ENCODE measurements around the gene ST3GAL4.
A peak's percentile ranks its signal among the peaks of the same experiment; 100 is the strongest.

ST3GAL4 gene

GRCh38 chr11:126430581-126431335 lies 75.3 kb downstream of the ST3GAL4 start:
- DNase-seq, result no peak

- peak; percentile 7 for DNase-seq
These were observed 76.0 kb downstream of the ST3GAL4 start for GRCh38 chr11:126431401-126432064.

GRCh38 chr11:126432065-126432461 lies 76.6 kb downstream of the ST3GAL4 start:
- no peak for DNase-seq

- no peak for DNase-seq
These were observed 77.0 kb downstream of the ST3GAL4 start for GRCh38 chr11:126432525-126432924.

- DNase-seq, result no peak
These were observed 77.9 kb downstream of the ST3GAL4 start for GRCh38 chr11:126433244-126433846.

- no peak for DNase-seq
These were observed 78.8 kb downstream of the ST3GAL4 start for GRCh38 chr11:126433989-126434949.

- DNase-seq, result no peak
These were observed 79.5 kb downstream of the ST3GAL4 start for GRCh38 chr11:126434950-126435335.

GRCh38 chr11:126436209-126436755 lies 80.8 kb downstream of the ST3GAL4 start:
- no peak for DNase-seq

- no peak for DNase-seq
These were observed 82.2 kb downstream of the ST3GAL4 start for GRCh38 chr11:126437731-126438130.

- no peak for DNase-seq
These were observed 82.8 kb downstream of the ST3GAL4 start for GRCh38 chr11:126438272-126438671.

GRCh38 chr11:126438691-126439090 lies 83.2 kb downstream of the ST3GAL4 start:
- DNase-seq, result no peak

GRCh38 chr11:126440276-126440675 lies 84.8 kb downstream of the ST3GAL4 start:
- no peak for DNase-seq

GRCh38 chr11:126440792-126441514 lies 85.5 kb downstream of the ST3GAL4 start:
- DNase-seq, result peak; percentile 52

- DNase-seq, result no peak
These were observed 87.6 kb downstream of the ST3GAL4 start for GRCh38 chr11:126443120-126443519.

- DNase-seq, result no peak
These were observed 88.6 kb downstream of the ST3GAL4 start for GRCh38 chr11:126444072-126444471.

- DNase-seq, result no peak
These were observed 91.1 kb downstream of the ST3GAL4 start for GRCh38 chr11:126446581-126446980.

- DNase-seq, result no peak
These were observed 94.7 kb downstream of the ST3GAL4 start for GRCh38 chr11:126450198-126450597.

- DNase-seq, result no peak
These were observed 95.3 kb downstream of the ST3GAL4 start for GRCh38 chr11:126450806-126451205.

- DNase-seq, result no peak
These were observed 95.8 kb downstream of the ST3GAL4 start for GRCh38 chr11:126451211-126451802.

- DNase-seq, result no peak
These were observed 97.0 kb downstream of the ST3GAL4 start for GRCh38 chr11:126452241-126453101.

All from MV-4-11 (cell line).